GM18873 (cell line): ENCODE data around the gene NFAT5.

ENCODE experiments used
- ATAC-seq: cut with Tn5 transposase; IDR thresholded peaks from one replicate; pipeline ENCODE4 v1.9.1; 2021; ENCODE audit warnings: mild to moderate bottlenecking, moderate library complexity, moderate number of reproducible peaks; ENCODE audit not compliant: unreplicated experiment, low FRiP score

The NFAT5 gene

DNA sequence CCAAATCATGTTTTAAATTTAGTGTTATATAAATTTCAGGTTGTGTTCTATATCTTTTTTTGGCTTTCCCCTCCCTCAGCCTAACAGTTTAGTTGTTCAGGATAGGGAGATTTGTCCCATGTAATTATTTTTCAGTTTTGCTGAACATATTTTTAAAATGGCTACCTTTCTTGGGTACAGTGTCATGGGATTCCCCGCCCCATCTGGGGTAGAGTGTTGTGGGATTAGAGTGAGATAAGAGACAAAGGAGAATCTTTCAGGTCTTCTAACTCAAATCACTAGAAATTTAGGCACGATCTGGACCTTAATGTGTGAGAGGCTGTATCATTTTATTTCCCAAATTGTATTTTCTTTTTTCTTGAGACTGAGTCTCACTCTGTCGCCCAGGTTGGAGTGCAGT, 24.8 kb downstream of the NFAT5 start:
- ATAC-seq = no peak

DNA sequence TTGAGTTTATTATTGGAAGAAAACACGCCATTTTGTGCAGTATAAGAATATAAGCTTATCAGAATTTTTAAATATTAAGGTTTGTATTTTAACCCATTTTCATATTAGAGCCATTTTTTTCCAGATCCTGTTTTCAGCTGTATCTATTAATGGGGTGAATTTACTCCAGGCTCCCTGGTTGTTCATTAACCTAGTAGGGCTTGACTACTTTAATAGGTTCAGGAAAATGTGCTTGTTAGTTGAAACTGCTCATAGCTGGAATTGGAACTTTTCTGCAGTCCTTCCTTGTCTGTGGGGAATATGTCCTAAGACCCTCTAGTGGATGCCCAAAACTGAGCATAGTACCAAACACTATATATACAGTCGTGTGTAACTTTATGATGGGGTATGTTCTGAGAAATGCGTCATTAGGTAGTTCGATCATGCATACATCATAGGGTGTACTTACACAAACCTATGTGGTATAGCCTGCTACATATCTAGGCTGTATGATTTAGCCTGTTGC, 28.0 kb downstream of the NFAT5 start:
- no peak for ATAC-seq

DNA sequence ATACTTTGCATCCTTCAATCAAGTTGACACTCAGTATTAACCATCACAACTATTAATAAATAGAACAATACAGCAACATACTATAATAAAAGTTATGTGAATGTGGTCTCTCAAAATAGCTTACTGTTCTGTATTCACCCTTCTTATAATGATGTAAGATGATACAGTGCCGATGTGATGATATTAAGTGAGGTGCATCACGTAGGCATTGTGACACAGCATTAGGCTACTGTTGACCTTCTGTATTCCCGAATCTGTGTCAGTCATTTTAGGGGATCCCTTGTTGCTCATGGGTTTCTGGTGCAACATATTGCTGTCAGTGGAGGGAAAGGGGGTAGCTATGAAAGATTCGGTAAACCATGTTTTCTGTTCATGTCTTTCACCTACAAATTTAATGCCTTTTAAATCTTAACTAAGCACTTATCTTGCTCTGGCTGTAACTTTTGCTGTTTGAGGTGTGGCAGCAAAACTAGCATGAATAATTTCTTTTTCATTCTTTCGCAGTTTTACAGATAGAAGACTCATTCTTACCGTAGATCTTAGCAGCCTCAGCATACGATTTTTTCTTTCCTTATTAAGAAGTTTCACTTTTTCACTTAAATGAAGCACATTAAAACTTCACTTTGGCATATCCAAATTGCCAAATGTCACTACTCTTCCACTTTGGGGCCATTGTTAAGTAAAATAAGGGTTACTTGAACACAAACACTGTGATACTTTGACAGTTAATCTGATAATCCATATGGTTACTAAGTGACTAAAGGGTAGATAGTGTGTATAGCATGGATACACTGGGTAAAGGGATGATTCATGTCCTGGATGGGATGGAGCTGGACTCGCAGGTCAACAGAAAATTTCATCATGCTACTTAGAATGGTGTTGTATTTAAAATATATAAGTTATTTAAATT, 29.6 kb downstream of the NFAT5 start:
- no peak for ATAC-seq

DNA sequence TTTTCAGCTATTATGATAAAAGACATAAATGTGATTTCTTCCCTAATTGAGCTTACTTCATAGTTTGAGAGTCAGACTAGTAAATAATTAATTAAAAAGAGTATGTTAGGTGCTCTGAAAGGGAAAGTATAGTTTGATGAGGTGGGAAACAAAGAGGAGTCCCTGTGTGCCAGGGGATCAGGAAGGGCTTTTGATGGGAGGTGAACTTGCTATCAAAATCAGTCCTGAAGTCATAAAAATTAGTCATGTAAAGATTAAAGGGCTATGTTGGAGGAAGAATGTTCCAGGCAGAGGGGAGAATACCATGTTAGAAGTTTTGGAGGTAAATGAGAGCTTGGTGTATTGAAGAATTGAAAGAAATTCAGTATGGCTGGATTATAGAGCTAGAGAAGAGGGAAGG, 31.0 kb downstream of the NFAT5 start:
- no peak for ATAC-seq

DNA sequence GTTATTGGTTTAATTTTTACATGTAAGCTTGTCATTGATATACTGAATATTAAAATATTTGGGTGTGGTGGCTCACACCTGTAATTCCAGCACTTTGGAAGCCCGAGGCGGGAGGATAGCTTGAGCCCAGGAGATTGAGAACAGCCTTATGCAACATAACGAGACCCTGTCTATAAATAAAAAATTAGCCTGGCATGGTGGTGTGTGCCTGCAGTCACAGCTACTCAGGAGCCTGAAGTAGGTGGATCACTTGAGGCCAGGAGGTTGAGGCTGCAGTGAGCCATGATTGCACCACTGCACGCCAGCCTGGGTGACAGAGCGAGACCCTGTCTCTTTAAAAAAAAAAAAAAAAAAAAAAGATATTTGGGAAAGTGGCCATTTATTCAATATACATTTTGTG, 32.3 kb downstream of the NFAT5 start:
- ATAC-seq = no peak

DNA sequence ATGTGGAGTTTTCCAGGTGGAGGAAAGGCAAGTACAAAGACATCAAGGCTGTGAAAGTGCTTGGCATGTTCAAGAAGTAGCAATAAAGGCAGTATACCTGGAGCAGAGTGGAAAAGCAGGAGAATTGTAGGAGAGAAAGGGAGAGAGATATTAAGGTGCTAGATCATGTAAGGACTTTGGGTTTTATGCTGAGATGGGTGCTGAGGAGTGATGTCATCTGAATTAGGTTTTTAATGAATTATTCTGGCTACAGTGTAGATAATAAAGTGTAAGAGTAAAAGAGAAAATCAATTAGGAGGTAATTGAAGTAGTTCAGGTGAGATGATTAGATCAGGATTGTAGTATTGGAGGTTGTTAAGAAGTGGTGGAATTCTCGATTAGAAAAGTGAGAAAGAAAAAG, 34.0 kb downstream of the NFAT5 start:
- no peak for ATAC-seq

DNA sequence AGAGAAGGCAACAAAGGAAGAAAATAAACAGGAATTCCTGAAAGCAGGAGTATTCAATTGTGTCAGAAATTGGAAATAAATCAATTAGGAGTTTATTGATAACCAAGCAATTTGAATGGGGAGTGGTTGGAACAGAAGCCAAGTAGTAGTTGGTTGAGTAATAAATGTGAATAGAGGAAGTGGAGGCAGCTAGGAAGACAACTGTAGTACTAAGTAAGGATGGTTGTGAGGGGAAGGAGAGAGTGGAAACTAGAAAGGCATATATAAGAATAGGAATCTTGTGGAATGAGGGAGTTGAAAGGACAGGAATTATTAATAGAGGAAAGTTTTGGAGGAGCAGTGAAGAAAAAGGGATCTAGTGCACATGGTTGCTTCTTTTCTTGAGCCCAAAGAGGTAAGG, 34.4 kb downstream of the NFAT5 start:
- ATAC-seq = no peak

DNA sequence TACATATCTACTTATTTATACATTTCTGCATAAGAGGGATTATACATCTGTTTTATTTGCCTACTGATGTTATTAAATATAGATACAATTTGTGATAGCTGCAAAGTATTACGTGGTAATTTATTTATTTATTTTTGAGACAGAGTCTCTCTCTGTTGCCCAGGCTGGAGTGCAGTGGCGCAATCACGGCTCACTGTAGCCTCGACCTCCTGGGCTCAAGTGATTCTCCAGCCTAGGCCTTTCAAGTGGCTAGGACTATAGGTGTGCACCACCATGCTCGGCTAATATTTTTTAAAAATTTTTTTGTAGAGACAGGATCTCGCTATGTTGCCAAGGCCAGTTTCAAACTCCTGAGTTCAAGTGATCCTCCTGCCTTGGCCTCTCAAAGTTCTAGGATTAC, 35.5 kb downstream of the NFAT5 start:
- ATAC-seq = no peak

DNA sequence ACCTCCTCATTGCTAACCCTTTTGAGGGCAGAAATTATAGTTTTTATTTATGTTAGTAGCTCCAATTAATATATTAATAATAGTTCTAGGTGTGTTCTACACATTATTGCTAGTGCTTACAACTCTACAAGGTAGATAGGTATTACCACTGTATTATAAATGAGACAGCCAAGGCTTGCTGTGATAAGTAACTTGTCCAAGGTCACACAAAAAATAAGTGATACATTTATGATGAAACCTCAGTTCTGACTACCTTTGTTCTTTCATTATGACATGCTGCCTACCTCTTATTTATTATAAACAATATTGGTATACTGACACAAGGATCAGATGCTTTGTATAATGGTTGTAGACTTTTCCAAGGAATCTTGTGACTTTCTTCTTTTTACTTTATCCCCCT, 41.2 kb downstream of the NFAT5 start:
- ATAC-seq = no peak

DNA sequence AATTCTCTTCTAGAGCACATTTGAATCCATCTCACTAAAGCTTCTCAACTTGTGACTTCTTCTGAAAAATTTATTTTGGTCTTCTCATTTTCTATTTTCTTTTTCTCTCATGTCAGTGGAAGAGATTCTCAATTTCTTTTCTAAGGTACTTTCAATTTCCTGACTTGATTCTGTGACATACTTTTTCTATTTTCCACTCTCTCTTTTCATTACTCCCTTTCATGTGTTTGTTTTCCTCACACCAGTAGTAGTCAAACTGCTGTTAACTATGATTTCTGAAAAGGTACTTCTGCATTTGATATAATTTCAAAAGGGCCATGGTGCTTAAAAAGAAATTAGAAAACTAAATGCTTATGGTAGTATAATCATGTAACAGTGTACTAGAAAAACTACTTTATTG, 41.9 kb downstream of the NFAT5 start:
- no peak for ATAC-seq

DNA sequence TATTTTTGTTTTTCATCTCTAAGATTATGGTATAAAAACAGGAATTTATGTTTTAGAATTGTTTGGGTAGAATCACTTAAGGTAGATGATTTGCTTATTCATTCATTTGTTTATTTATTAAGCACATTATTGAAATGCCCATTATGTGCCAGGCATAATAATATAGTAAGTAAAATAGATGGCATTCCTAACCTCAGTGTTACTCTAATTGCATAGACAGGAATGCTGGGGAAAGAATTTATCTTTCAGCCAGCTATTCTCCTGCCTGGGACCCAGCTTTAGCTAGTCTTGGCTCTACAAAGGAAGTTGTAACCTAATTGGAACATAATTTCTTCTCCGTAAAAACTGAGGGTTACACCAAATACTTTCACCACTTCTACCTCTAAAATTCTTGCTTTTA, 44.6 kb downstream of the NFAT5 start:
- ATAC-seq = no peak

DNA sequence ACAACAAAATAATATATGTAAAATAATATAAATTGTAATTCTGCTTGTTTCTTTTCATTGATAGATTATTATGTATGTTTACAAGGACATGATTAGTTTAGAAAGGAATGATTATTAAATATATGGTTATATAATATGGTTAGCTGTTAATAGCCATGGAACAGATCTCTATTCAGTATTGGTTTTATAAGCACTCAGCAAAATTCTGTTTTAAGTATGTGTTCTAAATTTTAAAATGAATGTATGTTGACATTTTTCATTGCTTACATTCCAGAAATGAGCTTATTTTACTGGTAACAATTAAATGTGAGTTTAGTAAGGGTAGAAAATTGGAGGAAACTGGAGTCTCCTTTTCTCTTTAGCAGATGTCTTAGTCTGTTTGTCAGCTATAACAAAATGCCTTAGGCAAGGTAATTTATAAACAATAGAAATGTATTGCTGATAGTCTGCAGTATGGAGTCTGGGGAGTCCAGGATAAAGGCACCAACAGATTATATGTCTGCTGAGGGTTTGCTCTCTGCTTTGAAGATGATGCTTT, 45.4 kb downstream of the NFAT5 start:
- no peak for ATAC-seq

DNA sequence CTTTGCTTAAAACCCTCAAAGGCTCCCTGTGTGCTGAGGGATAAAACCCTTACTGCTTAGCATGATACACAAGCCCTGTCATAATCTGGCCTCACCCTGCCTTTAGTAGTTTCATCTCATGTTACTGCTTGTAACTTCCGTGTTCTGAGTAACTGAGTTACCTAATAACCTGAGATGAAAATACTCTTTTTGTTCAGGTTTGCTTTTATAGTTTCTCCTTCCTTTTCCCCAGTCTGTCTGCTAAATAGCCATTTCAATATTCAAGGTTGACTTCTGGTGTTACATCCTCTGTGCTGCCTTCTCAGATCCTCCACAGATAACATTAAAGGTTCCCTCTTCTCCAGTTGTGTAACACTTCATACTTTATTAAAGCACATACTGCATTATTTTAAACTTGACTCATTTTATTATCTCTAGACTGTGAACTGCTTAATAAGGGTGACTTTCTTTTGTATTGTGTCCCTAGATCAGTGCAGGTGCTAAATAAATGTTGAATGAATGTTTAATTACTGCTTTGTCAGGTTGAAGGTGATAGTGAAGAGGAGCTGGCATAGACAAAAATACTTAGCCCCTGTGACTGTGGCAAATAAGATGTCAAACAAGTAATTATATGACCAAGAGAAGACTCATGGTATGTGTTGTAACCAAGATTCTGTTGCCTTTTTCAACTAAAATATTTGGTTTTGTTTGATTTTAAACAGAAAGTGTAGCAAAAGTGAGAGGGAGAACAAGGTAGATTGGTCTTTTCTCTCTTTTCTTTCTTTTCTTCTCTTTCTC, 47.8 kb downstream of the NFAT5 start:
- no peak for ATAC-seq

DNA sequence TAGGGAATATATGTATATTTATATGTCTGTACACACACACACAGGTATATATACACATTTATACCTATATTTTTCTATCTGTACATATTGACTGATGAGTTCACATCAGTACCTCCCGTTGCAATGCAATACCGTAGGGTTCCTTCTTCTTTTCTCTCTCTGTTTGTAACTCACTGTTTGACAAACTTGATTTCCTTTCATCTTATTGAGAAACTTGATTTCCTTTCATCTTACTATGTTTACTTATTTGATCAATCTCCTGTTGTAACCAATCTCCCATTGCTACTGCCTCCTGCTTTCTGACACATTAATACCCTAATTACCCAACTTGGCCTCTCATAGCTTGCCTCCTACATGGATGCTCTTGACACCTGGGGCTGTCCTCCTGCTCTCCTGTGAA, 49.8 kb downstream of the NFAT5 start:
- no peak for ATAC-seq

DNA sequence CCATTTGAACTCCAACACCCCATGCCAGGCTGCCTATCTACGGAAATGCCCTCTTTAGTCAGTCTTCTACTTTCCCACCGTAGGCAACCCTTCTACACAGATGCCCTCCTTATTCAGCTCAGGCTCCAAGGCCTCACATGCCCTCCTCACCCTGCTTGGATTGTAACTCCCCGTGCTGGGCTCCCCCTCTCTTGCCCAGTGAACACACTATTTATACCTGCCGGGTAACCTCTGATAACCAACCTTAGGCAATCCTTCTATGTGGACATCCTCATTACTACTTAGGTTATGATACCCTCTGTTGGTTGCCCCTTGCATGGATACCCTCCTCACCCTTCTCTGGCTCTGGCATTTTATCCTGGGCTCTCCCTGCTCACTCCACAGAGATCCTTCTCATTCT, 50.3 kb downstream of the NFAT5 start:
- ATAC-seq = no peak

DNA sequence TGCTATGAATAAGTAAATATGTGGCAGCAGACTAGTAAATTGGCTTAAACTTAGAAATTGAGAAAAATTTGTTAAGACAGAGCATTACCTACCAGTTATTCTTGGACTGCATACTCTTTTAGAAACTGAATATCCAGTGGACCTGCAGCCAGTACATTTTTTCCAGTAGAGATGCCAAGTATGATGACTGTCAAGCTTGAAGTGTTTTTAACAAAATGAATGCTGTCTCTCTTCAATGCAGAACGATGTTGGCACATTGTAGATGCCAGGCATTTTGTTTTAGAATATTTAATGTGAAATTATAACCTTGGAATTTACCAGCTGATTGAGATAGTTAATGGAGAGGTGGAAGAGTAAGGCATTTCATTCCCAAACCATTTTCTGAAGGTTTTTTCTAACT, 52.5 kb downstream of the NFAT5 start:
- ATAC-seq = no peak

DNA sequence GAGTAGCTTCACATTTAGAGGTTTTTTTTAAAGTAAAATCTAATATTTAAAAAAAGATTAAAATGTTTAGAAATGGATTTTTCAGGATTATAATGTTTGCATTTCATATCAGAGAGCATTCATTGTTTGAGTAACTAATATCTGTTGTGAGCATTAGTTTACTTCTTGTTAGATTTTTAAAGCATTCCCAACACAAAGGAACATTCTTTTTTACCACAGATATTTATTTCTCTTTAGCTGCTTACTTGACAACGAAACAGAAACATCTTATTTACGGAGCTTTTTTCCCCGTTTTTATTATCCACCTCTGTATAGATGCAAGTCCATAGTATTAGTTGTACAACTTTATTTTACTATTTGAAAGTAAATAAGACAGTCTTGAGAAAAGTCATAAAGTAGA, 53.0 kb downstream of the NFAT5 start:
- no peak for ATAC-seq

DNA sequence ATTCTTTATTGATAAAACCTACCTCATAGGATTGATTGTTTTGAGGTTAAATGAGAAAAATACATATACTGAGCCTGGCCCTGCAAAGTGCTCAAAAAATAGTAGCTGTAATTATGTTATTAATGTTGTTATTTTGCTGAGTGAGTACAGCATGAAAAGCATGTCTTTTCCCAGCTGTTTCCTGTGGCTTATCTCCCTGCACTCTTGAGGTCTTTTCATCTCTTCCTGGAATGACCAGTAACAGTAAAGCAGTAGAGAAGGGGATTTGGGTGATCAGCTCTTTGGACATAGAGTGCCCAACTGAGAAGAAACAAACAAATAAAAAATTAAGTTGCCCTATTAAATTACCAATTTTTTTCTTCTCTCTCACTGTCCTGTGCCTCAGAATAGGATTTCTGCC, 53.7 kb downstream of the NFAT5 start:
- ATAC-seq = no peak

DNA sequence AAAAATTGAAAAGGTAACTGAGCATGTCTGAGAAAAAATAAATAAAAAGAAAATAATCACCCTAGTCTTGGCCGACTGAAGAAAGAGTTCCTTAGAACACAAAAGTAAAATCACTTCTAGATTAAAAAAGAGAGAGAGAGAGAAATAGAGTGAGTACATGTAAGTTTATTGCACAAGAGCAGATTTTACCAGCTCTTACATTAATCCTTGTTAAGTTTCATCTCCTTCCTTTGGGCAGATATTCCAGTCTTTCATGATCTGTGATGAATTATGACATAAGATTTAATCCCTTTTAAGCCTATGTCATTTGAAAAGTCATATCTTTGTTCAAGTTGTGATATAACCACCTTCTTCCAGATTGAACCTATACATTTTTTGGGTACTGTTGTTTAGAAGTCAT, 54.8 kb downstream of the NFAT5 start:
- ATAC-seq = no peak

DNA sequence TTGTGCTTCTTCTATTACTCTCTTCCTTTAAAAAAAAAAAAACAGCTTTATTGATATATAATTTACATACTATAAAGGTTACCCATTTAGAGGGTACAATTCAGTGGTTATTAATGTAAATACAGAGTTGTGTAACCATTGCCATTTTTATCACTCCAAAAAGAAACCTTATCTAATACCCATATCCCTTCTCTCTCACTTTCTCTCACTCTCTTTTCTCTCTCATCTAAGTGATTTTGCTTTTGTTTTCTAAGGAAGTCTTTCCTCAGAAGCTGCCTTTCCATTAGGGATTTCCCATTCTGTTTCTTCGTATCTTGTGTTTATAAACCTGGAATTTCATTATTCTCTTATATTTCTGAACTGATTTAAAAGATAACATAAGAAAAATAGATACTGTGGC, 55.5 kb downstream of the NFAT5 start:
- no peak for ATAC-seq

DNA sequence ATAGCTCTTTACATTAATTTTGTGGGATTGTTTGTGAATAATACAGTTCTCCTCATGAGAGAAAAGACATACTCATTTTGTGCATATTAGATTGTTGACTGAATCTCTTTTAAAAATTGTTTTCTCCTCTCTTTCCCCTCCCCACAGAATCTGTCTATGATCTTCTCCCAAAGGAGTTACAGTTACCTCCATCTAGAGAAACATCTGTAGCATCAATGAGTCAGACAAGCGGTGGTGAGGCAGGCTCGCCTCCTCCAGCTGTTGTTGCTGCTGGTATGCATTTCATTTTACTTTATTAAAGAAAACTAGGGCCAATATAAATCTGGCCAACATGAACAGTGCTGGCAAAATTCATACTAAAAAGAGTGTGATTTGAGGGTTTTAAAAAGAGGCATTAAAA, 60.5 kb downstream of the NFAT5 start:
- ATAC-seq = no peak
